GM21447 (cell line): Measurements from ENCODE around the gene NAV2.

Experiments used
- ATAC-seq: cut with Tn5 transposase; IDR thresholded peaks from one replicate; pipeline ENCODE4 v1.9.1; 2021; ENCODE audit not compliant: unreplicated experiment

Gene NAV2

DNA sequence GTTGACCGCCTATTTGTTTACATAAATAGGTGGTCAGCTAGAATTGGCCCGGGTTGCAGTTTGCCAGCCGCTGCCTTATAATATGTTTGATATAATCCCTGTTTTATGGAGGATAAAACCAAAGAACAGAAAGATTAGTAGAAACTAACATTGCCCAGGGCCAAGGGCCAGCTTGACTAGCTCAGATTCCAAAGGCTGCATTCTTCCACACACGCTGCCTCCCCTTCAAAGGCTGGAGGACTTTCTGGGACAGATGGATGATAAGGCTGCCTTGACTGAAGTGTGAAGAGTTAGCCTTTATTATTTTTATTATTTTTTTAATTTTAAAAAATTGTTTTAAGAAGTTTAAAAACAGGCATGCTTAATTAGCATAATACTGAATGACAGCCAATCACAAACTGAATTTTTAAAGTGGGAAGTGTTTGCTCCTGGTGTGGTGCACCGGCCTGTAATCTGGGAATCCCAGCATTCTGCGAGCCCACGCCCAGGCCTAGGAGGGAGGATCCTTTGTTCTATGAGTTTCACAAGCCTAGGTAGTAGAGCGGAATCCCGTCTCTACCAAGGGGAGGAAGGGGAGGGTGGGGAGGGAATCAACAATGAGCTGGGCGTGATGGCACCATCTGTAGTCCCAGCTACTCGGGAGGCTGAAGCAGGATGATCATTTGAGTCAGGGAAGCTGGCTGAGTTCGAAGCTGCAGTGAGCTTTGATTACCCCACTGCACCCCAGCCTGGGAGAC lies 114.9 kb downstream of the NAV2 start:
- ATAC-seq = no peak

DNA sequence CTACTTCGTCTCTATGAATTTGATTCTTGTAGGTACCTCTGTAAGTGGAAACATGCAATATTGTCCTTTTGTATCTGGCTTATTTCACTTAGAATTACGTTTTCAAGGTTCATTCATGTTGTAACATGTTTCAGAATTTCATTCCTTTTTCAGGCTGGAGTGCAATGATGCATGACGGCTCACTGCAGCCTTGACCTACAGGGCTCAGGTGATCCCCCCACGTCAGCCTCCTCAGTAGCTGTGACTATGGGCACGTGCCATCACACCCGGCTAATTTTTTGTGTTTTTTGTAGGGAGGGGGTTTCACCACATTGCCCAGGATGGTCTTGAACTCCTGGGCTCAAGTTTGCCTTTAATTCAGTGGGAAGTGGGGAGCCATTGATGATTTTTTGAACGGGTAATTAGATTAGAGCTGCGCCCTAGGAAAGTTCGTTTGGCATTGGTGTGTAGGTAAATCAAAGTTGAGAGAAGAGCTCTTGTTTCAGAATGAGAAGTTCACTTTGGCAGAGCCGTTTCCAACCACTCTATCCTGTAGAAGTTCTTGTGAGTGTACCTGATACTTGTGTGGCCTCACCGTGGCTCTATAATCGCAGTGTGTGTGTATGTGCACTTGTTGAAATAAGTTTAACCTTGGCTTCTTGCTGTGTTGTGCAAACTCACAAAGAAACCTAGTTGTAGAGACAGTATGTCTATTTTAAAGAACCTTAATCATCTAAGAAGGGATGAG lies 115.9 kb downstream of the NAV2 start:
- no peak for ATAC-seq

DNA sequence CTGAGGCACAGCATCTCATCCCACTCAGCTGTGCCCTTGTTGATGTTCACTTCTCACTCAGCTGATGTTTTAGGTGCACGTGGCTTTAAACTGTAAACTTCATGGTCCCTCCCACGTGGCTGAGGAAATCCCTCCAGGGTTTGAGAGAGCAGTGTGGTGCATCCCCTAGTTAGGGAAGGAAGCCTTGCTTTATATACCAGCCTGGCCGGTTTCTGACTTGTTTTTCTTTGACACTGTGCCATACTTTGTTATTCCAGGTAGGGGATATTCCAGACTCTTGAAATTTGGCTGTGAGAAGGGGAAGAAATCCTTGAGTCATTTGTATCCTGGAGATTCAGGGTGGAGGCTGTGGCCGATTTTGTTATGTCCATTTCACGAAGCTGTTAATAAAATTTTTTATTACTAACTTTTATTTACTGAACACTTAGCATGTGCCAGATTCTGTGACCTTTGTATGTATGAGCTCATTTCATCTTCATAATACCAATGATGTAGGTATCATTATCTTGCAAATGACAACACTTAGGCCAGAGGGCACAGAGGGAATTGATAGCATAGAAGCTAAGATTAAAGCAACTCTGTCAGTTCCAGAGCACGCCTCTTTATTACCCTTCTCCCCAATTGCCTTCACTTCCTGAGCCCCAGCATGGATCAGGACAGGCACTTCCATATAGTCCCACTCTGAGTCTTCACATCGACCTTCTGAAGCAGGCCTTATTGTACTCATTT lies 116.6 kb downstream of the NAV2 start:
- no peak for ATAC-seq

DNA sequence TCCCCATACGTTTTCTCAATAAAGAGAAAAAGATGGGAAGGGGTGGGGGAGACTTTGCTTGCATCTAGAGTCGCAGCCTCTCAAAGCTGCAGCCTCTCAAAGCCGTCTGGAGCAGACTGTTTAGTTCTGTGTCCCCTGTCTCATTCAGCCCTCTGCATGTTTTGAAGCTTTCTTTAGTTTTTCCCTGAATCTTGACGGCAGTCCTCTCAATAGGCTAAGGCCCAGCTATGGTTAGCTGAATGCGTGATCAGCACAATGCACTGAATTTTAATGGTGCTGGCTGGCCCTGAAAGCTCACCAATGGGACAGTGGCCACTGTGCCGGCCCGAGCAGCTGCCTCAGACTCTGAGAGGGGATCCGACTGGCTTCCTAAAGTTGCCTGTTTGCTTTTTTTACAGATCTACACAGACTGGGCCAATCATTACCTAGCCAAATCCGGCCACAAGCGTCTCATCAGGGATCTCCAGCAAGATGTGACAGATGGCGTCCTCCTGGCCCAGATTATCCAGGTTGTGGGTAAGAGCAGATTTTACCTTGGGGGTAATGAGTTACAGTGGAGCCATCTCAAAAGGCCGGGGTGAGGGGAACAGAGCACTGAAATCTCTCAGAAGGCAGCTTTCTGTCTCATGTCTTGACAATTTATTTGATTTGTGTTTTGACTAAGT lies 119.6 kb downstream of the NAV2 start:
- ATAC-seq = no peak

DNA sequence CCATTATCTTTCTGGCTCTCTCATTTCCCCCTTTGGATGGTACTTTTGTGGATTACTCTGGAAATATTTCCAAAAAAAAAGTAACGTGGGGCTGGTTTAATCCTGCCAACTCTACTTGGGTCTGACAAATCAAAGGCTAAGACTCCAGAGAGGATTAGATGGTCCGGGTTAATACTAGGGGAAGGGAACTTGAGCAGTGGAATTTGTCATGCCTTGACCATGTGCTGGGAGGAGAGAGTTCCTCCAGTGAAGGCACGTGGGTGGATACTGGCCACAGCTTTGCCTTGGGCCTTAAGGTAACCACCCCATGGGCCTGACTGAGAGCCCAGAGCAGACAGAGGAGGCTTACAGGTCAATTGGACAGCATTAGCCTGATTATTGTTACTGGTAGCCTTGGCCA lies 120.3 kb downstream of the NAV2 start:
- no peak for ATAC-seq

DNA sequence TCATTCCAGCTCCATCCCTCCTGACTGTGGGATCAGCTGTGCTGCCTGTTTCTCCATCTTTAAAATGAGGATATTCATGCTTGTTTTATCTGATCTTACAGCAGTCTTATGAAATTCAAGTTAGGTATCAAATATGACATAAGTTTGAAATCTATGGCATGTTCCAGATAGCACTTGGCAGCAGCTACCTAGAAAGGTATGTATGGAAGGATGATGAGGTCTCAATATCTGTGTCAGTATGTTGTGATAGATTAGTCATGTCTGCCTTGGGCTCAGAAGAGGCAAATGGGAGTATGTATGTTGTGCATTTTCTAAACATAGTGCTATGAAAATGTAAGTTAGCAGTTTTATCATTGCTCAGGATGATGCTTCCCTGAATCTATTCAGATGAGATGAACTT lies 122.1 kb downstream of the NAV2 start:
- ATAC-seq = no peak

DNA sequence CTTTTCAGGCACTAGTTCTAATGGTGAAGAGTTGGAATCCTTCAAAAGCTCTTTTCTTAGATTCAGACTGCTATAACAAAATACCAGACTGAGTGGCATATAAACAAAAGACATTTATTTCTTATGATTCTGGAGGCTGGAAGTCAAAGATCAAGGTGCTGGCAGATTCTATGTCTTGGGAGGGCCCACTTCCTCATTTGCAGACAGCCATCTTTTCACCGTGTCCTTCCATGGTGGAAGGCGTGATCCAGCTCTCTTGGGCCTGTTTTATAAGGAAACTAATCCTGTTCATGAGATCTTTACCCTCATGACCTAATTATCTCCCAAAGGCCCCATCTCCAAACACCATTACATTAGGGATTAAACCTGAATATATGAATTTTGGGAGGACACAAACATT lies 124.0 kb downstream of the NAV2 start:
- no peak for ATAC-seq

DNA sequence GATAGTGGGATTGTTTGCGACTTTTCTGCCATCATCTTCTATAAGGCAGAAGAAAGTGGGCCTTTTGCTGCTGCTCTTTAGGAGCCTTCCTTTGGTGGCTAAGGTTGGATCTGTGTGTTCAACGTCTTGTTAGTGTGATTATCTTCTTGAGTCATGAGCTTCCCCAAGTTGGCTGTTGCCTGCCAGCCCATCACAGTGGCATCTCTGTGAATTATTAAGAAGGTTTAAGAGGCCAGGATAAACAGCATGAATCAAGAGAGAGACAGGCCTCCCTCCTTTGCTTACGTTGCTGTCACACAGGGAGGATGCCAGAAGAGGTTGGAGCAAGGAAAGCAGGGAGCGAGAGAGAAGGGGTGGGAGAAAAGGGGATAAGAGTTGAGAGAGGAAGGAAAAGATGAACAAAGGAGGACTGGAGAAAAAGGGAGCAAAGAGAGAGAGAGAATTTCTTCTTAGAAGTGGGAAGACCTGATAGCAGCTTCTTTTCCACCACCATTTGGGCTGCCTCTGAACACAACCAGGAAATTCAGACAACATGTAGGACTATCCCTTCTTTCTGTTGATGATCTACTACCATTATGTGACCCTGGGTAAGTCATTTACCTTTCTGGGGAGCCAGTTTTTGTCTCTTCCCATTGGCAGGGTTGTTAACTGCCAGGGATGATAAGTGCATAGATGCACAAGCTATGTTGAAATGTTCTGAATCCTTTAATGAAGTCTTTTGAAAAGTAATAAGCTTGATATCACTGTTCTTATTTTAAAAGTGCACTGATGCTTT lies 126.5 kb downstream of the NAV2 start:
- ATAC-seq = no peak

DNA sequence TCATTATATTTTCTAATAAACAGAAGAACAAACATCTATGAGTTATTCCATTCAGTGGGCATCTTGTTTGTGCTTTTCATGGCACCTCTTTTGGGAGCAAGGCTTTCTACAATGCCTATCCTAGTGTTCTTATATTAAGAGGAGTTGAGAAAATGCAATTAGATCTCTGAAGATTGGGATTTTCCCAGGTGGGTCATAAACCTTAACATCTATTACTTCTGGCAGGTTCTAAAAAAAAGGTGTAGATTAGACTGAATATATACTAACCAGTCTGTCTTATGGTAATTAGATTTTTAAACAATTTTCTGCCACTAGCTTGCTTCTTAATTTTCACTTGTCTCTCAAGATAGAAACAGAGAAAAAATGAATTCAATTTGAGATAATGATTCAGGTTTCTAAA lies 128.3 kb downstream of the NAV2 start:
- ATAC-seq = no peak

DNA sequence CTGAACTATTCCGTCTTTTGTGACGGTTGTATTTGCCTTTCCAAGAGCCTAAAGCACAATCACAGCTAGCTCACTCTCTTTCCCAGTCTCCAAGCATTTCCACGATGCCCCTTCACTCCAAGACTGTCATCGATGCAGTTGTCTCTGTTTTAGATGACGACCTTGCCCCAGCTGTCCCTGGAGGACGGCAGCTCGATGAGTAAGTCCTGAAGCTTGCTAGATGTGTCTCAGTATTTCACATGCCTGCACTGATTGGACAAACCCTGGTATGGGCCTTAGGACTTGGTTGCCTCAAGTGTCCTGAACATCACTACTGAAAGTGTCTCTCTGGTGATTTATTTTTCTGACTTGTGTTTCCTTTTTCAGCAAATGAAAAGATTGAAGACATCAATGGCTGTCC lies 129.9 kb downstream of the NAV2 start:
- ATAC-seq = no peak

DNA sequence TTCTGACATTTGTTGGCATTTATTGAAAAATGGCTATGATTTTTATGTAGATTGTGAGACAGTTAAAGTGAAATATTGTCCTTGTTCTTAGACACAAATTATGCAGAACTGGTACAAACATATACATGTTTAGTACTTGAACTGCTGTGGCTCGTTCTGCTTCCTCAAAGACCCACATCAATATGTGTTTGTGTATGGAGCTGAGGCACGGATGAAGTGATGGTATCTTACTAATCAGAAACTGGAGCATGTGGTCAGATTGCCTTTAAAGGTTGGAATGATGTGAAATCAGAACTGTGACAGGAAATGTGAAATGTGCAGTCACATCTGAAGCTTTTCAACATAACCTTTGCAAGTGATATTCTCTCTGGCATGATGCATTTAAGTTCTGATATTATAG lies 130.4 kb downstream of the NAV2 start:
- no peak for ATAC-seq

DNA sequence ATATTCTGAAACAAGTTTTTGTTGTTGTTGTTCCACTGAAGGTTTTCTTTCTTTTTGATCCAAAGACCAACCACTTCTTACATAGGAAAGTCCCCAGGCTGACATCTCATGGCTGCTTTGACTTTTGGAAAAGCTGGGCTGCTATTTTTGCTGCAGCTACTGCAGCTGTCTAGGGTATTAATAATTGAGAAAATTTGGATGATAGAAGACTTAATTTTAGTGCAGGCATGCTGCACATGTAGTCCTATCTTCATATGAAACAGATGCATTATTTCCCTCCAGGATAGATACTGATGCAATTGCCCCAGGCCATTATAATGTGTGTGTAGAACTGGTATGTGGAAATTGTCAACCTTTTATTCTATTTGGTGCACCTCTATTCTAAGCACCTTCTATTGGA lies 131.4 kb downstream of the NAV2 start:
- ATAC-seq = no peak

DNA sequence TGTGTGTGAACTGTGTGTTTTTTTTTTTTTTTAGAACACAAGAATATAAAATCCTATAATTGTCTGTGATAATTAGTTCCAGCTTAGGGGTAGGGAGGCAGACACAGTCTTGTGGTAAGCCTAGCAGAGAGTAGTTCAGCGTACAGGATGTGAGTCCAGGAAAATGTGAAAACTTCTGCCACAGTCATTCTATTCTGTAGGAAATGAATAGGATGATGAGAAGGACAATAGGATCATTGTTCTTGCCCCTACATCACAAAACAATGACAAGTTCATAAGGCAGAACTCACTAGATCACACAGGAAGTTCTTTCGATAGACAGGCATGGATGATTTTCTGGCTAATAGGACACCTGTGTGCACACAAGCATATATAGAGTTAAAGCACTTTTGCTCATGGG lies 132.2 kb downstream of the NAV2 start:
- no peak for ATAC-seq

DNA sequence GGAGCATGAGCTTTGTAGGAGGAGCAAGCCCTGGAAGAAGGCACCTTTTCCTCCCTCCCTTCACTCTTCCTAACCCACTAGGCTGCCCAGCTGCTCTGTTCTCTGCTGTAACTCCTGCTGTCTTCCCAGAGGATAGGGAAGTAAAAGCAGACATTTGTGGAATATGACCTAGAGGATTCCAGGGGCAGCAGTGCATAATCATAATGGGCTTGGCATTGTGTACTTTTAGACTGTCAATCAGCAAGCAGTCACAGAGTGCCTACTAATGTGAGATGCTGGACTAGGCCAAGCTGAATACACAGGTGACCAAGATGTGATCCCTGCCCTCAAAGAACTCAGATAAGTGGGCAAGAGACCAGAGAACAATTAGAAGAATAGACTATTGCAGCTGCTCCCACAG lies 133.0 kb downstream of the NAV2 start:
- no peak for ATAC-seq

DNA sequence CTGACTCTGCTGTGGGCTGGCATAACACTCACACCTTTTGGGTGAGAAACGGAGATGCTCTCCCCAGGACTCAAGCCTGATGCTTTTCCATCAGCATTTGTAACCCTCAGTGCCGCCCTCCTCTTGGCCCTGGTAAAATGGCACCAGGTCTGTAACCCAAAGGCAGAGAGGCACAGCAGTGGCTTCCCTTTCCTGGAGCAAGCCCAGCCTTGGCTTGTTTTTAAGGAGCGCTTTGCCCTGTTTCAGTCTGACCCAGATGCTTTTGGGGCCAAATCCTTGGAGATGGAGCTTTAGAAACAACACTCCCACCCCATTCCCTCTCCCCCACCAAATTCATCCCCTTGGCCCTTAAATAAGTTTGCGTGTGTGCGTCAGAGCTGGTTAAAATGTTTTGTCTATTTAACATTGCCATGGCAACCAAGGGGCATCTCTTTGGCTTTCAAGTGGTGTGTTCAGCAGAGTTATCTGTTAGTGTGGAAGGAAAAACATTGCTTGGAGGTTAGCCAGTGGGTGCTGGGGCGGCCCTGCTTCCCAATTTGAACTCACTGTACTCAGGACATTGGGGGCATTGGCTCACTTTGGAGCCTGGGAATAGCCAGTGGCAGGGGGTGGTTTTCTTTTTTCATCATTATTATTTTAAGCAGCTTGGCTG lies 134.1 kb downstream of the NAV2 start:
- ATAC-seq = no peak

DNA sequence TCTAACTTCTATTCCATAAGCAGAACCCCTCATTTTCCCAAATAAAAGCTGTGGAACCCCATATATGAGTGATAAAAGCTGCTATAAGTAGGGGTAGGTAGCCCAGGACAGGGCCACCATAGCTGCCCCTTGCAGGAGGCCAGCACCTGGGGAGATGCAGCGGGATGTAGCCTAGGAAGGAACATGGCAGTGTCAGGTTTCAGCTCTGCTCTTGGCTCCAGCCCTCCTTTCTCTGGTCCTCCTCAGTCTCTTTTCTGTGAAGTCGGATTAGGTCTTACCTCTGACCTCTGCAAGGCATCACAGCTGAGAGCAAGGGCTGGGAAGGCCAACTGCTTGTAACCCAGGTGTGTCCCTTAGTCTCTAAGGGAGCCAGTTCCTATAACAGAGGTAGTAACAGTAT lies 135.6 kb downstream of the NAV2 start:
- no peak for ATAC-seq

DNA sequence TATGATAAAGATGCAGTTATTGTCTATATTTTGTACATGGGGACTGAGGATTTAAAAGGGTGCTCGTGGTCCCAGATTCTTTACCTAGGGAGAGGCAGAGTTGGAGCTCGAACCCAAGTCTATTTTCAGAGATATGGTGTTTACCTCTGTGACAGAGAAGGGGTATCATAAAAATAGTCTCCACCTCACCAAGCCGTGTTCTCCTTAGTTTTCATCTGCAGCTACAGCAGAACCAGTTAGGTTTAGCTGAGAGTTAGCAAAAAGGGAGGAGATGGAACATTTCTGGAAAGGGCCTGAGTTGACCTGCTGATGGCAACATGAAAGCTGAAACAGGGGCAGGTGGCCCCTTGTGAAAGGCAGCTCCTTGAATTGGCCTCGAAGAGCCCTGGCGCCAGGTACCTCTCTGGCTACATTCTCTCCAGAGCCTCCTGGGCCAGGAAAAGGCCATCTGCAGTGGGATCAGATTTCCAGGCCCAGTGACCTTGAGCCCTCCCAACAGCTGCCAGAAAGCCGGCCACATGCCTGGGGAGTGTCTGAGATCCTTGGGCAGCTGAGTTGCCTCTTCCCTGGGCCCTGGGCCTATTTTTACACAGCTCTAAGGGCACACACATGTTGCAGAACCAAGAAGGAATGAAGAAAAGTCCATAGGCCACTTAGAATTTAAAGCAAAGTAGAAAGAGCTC lies 136.6 kb downstream of the NAV2 start:
- ATAC-seq = no peak

DNA sequence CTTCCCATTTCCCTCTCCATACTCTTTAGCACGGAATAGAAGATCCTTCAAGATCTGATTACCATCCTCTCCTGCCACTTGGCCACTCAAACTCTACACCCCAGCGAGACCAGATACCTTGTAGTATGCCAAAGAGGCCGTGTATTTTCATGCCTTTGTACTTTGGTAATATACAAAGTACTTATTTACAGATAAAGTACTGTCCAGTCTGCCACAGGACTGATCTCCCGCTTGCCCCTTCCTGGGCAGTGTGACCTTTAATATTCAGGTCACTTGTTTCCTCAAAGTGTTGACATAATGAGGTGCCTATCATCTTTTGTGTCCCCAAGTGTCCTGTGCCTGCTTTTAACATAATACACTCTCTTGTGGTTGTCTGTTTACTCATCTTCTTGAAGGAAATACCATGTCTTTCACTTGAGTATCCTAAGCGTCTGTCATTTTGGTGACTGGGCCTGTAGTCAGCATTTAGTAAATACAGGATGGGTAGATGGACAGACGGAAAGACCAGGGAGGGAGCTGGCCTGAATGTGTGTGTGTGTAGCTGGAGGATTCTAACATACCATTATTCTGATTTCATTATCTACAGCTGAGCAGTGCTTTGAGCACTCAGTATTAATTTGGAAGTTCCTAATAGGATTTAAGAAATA lies 137.4 kb downstream of the NAV2 start:
- no peak for ATAC-seq

DNA sequence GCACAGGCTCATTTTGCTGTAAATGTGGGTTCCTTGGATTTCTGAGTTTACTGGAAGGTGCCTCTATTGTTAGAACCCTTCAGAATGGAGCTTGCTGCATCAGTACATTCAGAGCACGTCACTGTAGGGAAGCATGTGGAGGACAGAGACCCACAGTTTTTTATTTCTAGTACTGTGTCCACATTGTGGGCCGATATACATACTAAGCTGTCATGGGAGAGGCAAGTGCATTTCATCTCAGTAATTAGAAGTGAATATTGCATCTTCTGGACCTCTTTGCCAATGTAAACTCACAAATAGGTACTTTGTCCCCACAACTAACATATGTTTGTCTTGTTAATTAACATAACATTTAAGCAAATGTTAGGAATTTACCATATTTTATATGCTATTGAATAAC lies 139.7 kb downstream of the NAV2 start:
- no peak for ATAC-seq
